Measurements from ENCODE around the gene TMBIM6.

DNA sequence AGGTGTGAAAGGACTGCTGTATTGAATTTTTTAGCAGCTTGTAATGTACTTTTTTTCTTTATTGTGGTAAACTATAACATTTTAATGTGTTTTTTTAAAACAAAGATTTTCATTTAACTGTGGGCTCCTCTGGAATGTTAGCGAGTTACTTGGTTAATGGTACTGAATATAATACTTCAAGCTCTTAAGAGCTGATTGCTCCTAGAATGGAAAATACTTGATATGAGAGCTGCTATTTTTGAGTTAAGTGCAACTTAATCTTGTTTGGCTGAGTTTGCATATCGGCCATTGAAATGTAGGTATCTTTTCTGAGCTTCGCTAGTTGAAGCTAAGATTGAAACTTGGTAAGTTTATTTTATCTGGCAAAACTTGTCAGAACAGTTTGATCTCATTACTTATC lies 7.4 kb downstream of the TMBIM6 start:
- TF ChIP-seq, protein P1, sequence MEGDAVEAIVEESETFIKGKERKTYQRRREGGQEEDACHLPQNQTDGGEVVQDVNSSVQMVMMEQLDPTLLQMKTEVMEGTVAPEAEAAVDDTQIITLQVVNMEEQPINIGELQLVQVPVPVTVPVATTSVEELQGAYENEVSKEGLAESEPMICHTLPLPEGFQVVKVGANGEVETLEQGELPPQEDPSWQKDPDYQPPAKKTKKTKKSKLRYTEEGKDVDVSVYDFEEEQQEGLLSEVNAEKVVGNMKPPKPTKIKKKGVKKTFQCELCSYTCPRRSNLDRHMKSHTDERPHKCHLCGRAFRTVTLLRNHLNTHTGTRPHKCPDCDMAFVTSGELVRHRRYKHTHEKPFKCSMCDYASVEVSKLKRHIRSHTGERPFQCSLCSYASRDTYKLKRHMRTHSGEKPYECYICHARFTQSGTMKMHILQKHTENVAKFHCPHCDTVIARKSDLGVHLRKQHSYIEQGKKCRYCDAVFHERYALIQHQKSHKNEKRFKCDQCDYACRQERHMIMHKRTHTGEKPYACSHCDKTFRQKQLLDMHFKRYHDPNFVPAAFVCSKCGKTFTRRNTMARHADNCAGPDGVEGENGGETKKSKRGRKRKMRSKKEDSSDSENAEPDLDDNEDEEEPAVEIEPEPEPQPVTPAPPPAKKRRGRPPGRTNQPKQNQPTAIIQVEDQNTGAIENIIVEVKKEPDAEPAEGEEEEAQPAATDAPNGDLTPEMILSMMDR (IDR thresholded peaks at IDR 0.05), result no peak
- no peak for TF ChIP-seq POLR2A (IDR thresholded peaks at IDR 0.05)
